T-helper 1 cell (primary cell): ENCODE data around the gene SNRPA1.

ENCODE experiments used
- DNase-seq, 5 donors: peaks; one replicate each; pipeline ENCODE4 v3.0.0-alpha.2; 2012 to 2020

The SNRPA1 gene

DNA sequence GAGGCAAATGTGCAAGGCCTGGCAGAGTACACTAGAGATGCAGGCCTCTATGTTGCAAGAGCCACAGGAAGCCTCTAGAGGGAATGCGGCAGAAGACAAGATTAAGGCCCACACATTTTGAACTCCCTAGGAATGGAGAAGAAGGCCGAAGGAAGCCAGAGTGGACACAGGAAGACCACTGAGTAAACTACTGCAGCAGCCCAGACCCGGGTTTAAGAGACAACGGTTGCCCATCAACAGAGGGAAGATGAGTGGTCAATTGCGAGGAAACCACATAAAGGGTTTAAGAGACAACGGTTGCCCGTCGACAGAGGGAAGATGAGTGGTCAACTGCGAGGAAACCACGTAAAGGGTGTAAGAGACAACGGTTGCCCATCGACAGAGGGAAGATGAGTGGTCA, 57.8 kb downstream of the SNRPA1 start:
- DNase-seq, result no peak

- DNase-seq, result no peak
Measured at GRCh38 chr15:101233651-101234280, 61.3 kb downstream of the SNRPA1 start.

GRCh38 chr15:101232677-101233076, 62.4 kb downstream of the SNRPA1 start:
- no peak for DNase-seq
